GM21367 (cell line): ENCODE data around the gene KCTD3.

Experiments used
- ATAC-seq: cut with Tn5 transposase; IDR thresholded peaks from one replicate; pipeline ENCODE4 v1.9.1; 2021; ENCODE audit not compliant: unreplicated experiment

KCTD3 gene

DNA sequence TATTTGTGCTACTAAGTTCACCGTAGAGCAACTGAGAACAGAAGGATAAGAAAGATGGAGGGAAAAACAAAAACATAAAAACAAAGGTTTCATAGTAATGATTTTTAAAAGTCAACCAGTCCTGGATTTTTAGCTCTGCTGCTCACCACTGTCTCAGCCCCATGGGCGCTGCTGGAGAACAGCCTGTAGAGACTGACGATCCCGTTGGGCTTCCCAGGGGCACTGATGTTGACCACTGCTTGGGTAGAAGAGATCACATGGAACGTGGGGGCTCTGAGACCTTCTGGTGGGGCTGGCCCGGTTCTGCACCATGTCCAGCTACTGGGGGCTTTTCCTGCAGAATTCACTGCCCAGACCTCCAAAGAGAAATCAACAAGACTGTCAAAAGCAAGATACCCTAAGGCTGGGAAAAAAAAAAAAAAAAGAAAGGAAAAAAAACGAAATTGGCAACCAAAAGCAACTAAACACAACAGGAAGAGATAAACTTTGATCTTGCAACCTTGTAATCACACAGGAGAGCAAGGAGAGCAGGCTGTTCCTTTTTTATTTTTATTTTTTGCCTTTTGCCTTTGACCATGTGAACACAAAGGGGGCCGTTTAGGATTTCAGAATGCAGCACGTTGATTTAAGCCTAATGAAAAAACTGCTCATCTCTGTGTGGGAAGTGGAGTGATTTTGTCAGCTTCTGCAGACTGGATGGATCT, 83.5 kb downstream of the KCTD3 start:
- no peak for ATAC-seq

- no peak for ATAC-seq
These were observed 84.8 kb downstream of the KCTD3 start for GRCh38 chr1:215651867-215652266.

GRCh38 chr1:215652371-215652770, 85.3 kb downstream of the KCTD3 start:
- no peak for ATAC-seq

- ATAC-seq, result no peak
These were observed 89.9 kb downstream of the KCTD3 start for GRCh38 chr1:215657047-215657446.

- ATAC-seq, result no peak
These were observed 93.2 kb downstream of the KCTD3 start for GRCh38 chr1:215660259-215660658.

- ATAC-seq, result no peak
These were observed 93.9 kb downstream of the KCTD3 start for GRCh38 chr1:215661033-215661432.

GRCh38 chr1:215665215-215665614, 98.1 kb downstream of the KCTD3 start:
- ATAC-seq, result no peak

- ATAC-seq, result no peak
These were observed 100.7 kb downstream of the KCTD3 start for GRCh38 chr1:215667761-215668160.

GRCh38 chr1:215669806-215670491, 102.8 kb downstream of the KCTD3 start:
- ATAC-seq, result no peak
